DND-41 (cell line): ENCODE measurements around the gene CACNB1.

Experiments used
- ATAC-seq: fragments of 200-7000 bp; cut with Tn5 transposase; 3 replicates; pipeline ENCODE4 v1.9.1; 2021; ENCODE audit warnings: low read depth; ENCODE audit not compliant: insufficient read depth
- DNase-seq: peaks from one replicate; pipeline ENCODE4 v3.0.0-alpha.2; 2020
- H2AFZ ChIP-seq: 2 replicates; pipeline ENCODE4 v1.6.0; 2012; ENCODE audit warnings: low read depth, low read length
- H3K27ac ChIP-seq: 2 replicates; pipeline ENCODE4 v1.5.1; 2012; ENCODE audit warnings: low read length, inconsistent platforms
- H3K27me3 ChIP-seq: fragments of 200-600 bp; sonication (generic); 2 replicates; pipeline ENCODE4 v1.6.0; 2012; ENCODE audit warnings: low read length, mild to moderate bottlenecking, inconsistent platforms; ENCODE audit not compliant: insufficient read depth, poor library complexity
- H3K36me3 ChIP-seq: 2 replicates; pipeline ENCODE4 v1.5.1; 2012; ENCODE audit warnings: low read length, inconsistent platforms; ENCODE audit not compliant: insufficient read depth
- H3K4me1 ChIP-seq: 2 replicates; pipeline ENCODE4 v1.5.1; 2012; ENCODE audit warnings: mild to moderate bottlenecking, low read length; ENCODE audit not compliant: insufficient read depth
- H3K4me2 ChIP-seq: 2 replicates; pipeline ENCODE4 v1.6.0; 2012; ENCODE audit warnings: mild to moderate bottlenecking, moderate library complexity, low read length, inconsistent platforms; ENCODE audit not compliant: insufficient read depth
- H3K4me3 ChIP-seq, 2 experiments: fragments of 200-600 bp in 1 of 2; shearing (Covaris generic) in 1 of 2; 2 replicates each; pipeline ENCODE4 v1.5.1; 2012 to 2016; ENCODE audit warnings: inconsistent platforms in 2 of 2, low read length in 2 of 2, mild to moderate bottlenecking in 2 of 2, low read depth in 1 of 2, moderate library complexity in 1 of 2
- H3K79me2 ChIP-seq: 2 replicates; pipeline ENCODE4 v1.6.0; 2012; ENCODE audit warnings: low read length, inconsistent platforms; ENCODE audit not compliant: insufficient read depth
- H3K9ac ChIP-seq: 2 replicates; pipeline ENCODE4 v1.6.0; 2012; ENCODE audit warnings: low read depth, mild to moderate bottlenecking, inconsistent platforms, low read length, moderate library complexity
- H3K9me3 ChIP-seq: 2 replicates; pipeline ENCODE4 v1.5.1; 2012; ENCODE audit warnings: low read length, moderate library complexity, mild to moderate bottlenecking, inconsistent platforms; ENCODE audit not compliant: insufficient read depth, severe bottlenecking
- H4K20me1 ChIP-seq: 2 replicates; pipeline ENCODE4 v1.6.0; 2012; ENCODE audit warnings: low read length; ENCODE audit not compliant: insufficient read depth
- EZH2 ChIP-seq: IDR thresholded peaks from 3 replicates; pipeline ENCODE4 v1.6.1; 2012; ENCODE audit warnings: borderline replicate concordance, low read depth, mild to moderate bottlenecking, moderate library complexity, low read length, inconsistent platforms; ENCODE audit not compliant: severe bottlenecking
- TF ChIP-seq, protein P1 (sequence below): IDR thresholded peaks from 2 replicates; pipeline ENCODE4 v1.5.1; 2012; ENCODE audit warnings: borderline replicate concordance, low read length, moderate library complexity, mild to moderate bottlenecking; ENCODE audit not compliant: poor library complexity, severe bottlenecking; ENCODE audit errors: extremely low read depth

The CACNB1 gene

DNA sequence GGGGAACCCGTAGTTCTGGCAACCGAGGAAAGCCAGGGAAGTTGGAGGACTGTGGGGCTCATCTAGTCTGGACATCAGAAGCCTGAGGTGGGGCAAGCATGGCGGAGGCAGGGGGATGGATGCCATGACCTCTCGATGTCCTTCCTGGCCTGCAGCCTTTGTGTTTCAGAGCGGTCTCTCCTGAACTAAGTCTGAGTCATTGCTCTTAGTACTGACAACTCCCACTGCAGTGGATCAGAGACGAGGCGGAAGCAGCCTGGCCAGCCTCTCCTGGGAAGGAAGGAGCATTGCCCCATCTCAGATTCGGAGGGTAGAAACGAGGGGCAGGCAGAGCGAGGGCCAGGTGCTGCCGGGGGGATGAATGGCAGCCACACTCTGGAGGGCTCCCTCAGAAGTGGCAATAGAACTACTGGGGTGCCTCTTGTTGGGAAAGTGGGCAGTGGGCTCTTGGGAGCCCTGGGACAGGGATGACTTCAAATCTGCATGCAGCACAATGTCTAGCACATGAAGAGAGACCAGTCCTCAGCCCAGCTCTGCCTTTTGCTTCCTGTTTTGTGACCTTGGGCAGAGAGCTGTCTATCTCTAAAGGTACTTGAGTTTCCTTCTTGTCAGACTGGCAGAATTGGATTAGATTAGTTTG, 31.9 kb upstream of the CACNB1 start:
- Histone ChIP-seq H3K36me3 (no peaks in the 10 kb centered on the region), H3K4me2 (no peak overlapping the region), H3K27me3 (no peaks in the 10 kb centered on the region), H3K79me2 (no peaks in the 10 kb centered on the region), H4K20me1 (peaks cover 9% of the 10 kb centered on the region; the same call in 1 of the 2 replicates), H3K9ac (no peak overlapping the region), H3K4me3 (no peak overlapping the region), H3K27ac (no peak overlapping the region), H3K9me3 (no peaks in the 10 kb centered on the region), H3K4me1 (peaks cover 16% of the 10 kb centered on the region), H2AFZ (no peak overlapping the region)
- no peak for TF ChIP-seq EZH2
- TF ChIP-seq, protein P1, sequence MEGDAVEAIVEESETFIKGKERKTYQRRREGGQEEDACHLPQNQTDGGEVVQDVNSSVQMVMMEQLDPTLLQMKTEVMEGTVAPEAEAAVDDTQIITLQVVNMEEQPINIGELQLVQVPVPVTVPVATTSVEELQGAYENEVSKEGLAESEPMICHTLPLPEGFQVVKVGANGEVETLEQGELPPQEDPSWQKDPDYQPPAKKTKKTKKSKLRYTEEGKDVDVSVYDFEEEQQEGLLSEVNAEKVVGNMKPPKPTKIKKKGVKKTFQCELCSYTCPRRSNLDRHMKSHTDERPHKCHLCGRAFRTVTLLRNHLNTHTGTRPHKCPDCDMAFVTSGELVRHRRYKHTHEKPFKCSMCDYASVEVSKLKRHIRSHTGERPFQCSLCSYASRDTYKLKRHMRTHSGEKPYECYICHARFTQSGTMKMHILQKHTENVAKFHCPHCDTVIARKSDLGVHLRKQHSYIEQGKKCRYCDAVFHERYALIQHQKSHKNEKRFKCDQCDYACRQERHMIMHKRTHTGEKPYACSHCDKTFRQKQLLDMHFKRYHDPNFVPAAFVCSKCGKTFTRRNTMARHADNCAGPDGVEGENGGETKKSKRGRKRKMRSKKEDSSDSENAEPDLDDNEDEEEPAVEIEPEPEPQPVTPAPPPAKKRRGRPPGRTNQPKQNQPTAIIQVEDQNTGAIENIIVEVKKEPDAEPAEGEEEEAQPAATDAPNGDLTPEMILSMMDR = no peak
- DNase-seq (no peak), ATAC-seq (no peak)

DNA sequence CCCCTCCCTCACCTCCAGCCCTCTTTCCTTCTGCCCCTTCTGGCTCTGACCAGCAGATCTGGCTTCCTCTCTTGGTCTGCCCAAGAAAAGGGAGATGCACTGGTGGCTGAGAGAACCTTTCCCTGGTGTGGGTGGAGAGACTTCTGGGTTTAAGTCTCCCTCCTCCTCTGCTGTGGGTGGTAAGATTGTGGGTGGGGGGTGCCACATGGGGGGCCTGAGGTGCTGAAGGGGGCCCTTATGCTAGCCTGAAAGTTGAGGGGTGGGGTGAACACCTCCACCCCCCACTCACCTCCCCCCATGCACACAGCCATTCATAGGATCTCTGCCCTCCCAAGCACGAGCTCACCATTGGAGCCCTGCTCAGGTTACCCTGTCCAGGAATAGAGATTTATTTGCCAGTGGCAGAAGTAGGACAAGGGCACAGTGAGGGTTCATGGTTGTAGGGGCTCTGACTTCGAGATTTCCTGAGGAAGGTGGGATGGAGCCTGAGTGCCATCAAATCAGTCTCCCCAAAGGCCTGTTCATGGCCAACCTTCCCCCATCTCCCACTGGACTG, 30.0 kb upstream of the CACNB1 start:
- Histone ChIP-seq H3K79me2 (no peaks in the 10 kb centered on the region), H3K9ac (no peak overlapping the region), H3K27ac (no peak overlapping the region), H3K9me3 (no peaks in the 10 kb centered on the region), H4K20me1 (peaks cover 16% of the 10 kb centered on the region; the same call in 1 of the 2 replicates), H3K4me1 (peaks cover 16% of the 10 kb centered on the region), H3K36me3 (no peaks in the 10 kb centered on the region), H3K4me3 (no peak overlapping the region), H3K27me3 (no peaks in the 10 kb centered on the region), H2AFZ (no peak overlapping the region), H3K4me2 (no peak overlapping the region)
- DNase-seq (no peak), ATAC-seq (no peak)
- TF ChIP-seq EZH2 = no peak
- TF ChIP-seq, protein P1 = no peak

DNA sequence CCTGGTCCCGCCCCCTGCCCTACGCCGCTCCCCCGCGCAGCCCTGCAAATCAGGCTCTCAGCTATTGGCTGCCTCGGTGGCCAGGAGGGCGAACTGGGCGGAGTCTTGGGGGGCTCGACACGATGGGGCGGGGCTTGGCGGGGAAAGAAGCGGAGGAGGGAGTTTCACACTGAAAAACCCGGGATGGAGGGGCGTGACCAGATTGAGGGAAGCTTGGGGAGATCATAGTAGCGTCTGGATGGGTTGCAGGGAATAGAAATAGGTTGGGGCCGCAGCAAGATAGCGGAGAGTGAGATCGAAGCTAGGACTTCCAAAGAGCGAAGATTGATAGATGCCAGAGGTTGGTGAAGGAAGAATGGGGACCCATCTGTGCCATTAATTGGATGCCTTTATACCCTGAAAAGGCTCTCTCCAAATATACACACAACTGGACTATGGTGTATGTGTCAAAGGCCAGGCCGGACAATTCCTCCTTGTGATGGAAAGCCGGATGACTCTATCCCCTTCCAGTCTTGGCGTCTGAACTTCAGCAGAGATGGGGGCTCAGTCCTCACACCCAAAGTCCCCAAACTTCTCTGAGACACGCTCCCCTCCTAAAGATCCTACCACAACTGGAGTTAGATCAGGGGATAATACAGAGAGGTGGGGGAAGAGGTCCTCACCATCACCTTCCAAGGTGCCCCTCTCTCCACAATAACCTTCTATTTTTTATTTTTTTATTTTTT, 28.7 kb upstream of the CACNB1 start:
- ATAC-seq (no peak), DNase-seq (no peak)
- Histone ChIP-seq H3K79me2 (no peaks in the 10 kb centered on the region), H3K9me3 (no peaks in the 10 kb centered on the region), H3K4me2 (no peak overlapping the region), H3K4me3 (no peak overlapping the region), H3K36me3 (no peaks in the 10 kb centered on the region), H4K20me1 (peaks cover 8% of the 10 kb centered on the region; the same call in 1 of the 2 replicates), H3K27ac (no peak overlapping the region), H3K4me1 (peaks cover 2% of the 10 kb centered on the region), H3K27me3 (no peaks in the 10 kb centered on the region), H3K9ac (no peak overlapping the region), H2AFZ (no peak overlapping the region)
- TF ChIP-seq, protein P1 = no peak
- no peak for TF ChIP-seq EZH2
